H1 (cell line): ENCODE measurements around the gene CSNK1G2.

ENCODE experiments used
- CHD1 ChIP-seq: IDR thresholded peaks from 2 replicates; pipeline ENCODE4 v1.6.1; 2012; ENCODE audit warnings: low read depth, low read length, improper control_type of control experiment
- CHD2 ChIP-seq: IDR thresholded peaks from 2 replicates; pipeline ENCODE4 v1.6.1; 2012; ENCODE audit warnings: low read length, improper control_type of control experiment
- EGR1 ChIP-seq: IDR thresholded peaks from 2 replicates; pipeline ENCODE4 v1.6.1; 2011; ENCODE audit warnings: low read depth, low read length, borderline replicate concordance
- EP300 ChIP-seq, 2 experiments: IDR thresholded peaks; 1 replicate in 1 of 2; 2 replicates in 1 of 2; pipeline ENCODE4 v1.6.1; 2011 to 2012; ENCODE audit warnings: low read depth in 2 of 2, low read length in 2 of 2, mild to moderate bottlenecking in 2 of 2, borderline replicate concordance in 1 of 2, inconsistent platforms in 1 of 2, moderate library complexity in 1 of 2
- POLR2A ChIP-seq, 2 experiments: IDR thresholded peaks; 1 replicate in 1 of 2; 2 replicates in 1 of 2; pipeline ENCODE4 v1.6.1; 2011; ENCODE audit warnings: low read depth in 2 of 2, low read length in 2 of 2, mild to moderate bottlenecking in 2 of 2; ENCODE audit errors: control extremely low read depth in 1 of 2
- RAD21 ChIP-seq, 2 experiments: IDR thresholded peaks in 1 of 2; conservative IDR thresholded peaks in 1 of 2; 2 replicates each; pipeline ENCODE4 v1.6.1; 2011; ENCODE audit warnings: low read depth in 2 of 2, low read length in 2 of 2, improper control_type of control experiment in 1 of 2, inconsistent platforms in 1 of 2, mild to moderate bottlenecking in 1 of 2, moderate library complexity in 1 of 2
- SRF ChIP-seq: IDR thresholded peaks from 2 replicates; pipeline ENCODE4 v1.6.1; 2011; ENCODE audit warnings: mild to moderate bottlenecking, low read depth, low read length, moderate library complexity
- TF ChIP-seq, protein P1 (sequence below): IDR thresholded peaks from 2 replicates; pipeline ENCODE4 v1.6.1; 2012; ENCODE audit warnings: inconsistent platforms
- TF ChIP-seq, protein P2 (sequence below), 3 experiments: IDR thresholded peaks; 1 replicate in 2 of 3; 2 replicates in 1 of 3; pipeline versions ENCODE4 v1.5.1 to v1.6.1; 2011; ENCODE audit warnings: low read length in 3 of 3, mild to moderate bottlenecking in 3 of 3, inconsistent platforms in 2 of 3, low read depth in 1 of 3, moderate library complexity in 1 of 3; ENCODE audit not compliant: insufficient read depth in 1 of 3; ENCODE audit errors: control extremely low read depth in 1 of 3
- TF ChIP-seq, protein P3 (sequence below): IDR thresholded peaks from 2 replicates; pipeline ENCODE4 v1.6.1; 2012; ENCODE audit warnings: low read length, inconsistent platforms

DNA sequence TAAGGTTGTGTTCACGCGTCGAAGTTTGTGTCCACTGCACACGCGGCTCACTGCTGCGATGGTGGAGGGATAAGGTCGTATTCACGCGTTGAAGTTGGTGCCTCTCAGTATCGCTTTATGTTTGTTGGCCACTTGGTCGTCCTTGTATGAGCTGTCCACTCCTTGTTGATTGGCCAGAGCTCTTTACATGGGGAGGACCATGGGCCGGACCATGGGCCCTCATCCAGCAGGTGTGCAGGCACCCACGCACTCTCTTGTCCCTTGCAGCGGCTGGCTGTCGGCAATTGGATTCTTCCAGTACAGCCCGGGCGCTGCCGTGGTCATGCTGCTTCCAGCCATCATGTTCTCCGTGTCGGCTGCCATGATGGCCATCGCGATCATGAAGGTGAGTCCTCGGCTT lies 18.2 kb upstream of the CSNK1G2 start:
- TF ChIP-seq CHD2 = no peak
- TF ChIP-seq, protein P1, sequence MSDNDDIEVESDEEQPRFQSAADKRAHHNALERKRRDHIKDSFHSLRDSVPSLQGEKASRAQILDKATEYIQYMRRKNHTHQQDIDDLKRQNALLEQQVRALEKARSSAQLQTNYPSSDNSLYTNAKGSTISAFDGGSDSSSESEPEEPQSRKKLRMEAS = no peak
- no peak for TF ChIP-seq RAD21 (IDR thresholded peaks at IDR 0.05 in 1 of 2, conservative IDR thresholded peaks at IDR 0.05 in 1 of 2; ENCODE audit: low read depth in 2 of 2, low read length in 2 of 2)
- TF ChIP-seq, protein P2, sequence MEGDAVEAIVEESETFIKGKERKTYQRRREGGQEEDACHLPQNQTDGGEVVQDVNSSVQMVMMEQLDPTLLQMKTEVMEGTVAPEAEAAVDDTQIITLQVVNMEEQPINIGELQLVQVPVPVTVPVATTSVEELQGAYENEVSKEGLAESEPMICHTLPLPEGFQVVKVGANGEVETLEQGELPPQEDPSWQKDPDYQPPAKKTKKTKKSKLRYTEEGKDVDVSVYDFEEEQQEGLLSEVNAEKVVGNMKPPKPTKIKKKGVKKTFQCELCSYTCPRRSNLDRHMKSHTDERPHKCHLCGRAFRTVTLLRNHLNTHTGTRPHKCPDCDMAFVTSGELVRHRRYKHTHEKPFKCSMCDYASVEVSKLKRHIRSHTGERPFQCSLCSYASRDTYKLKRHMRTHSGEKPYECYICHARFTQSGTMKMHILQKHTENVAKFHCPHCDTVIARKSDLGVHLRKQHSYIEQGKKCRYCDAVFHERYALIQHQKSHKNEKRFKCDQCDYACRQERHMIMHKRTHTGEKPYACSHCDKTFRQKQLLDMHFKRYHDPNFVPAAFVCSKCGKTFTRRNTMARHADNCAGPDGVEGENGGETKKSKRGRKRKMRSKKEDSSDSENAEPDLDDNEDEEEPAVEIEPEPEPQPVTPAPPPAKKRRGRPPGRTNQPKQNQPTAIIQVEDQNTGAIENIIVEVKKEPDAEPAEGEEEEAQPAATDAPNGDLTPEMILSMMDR (IDR thresholded peaks at IDR 0.05; ENCODE audit: control extremely low read depth in 1 of 3, insufficient read depth in 1 of 3, low read depth in 1 of 3, low read length in 3 of 3) = no peak
- TF ChIP-seq POLR2A (IDR thresholded peaks at IDR 0.05; ENCODE audit: control extremely low read depth in 1 of 2, low read depth in 2 of 2, low read length in 2 of 2) = no peak
- TF ChIP-seq, protein P3, sequence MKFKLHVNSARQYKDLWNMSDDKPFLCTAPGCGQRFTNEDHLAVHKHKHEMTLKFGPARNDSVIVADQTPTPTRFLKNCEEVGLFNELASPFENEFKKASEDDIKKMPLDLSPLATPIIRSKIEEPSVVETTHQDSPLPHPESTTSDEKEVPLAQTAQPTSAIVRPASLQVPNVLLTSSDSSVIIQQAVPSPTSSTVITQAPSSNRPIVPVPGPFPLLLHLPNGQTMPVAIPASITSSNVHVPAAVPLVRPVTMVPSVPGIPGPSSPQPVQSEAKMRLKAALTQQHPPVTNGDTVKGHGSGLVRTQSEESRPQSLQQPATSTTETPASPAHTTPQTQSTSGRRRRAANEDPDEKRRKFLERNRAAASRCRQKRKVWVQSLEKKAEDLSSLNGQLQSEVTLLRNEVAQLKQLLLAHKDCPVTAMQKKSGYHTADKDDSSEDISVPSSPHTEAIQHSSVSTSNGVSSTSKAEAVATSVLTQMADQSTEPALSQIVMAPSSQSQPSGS = no peak
- TF ChIP-seq CHD1 = no peak
- TF ChIP-seq EGR1 = no peak
- TF ChIP-seq SRF = no peak
- no peak for TF ChIP-seq EP300 (IDR thresholded peaks at IDR 0.05; ENCODE audit: borderline replicate concordance in 1 of 2, low read depth in 2 of 2, low read length in 2 of 2)
